ENCODE measurements around the gene MAEA. TPM values are rescaled to one million over a fixed set of nuclear protein-coding genes. Genes with fewer than 3 reads are reported as not detected.

MAEA gene
- polyA plus RNA-seq, 3 donors = 34.3 to 83.5 (median 37.7) TPM

DNA sequence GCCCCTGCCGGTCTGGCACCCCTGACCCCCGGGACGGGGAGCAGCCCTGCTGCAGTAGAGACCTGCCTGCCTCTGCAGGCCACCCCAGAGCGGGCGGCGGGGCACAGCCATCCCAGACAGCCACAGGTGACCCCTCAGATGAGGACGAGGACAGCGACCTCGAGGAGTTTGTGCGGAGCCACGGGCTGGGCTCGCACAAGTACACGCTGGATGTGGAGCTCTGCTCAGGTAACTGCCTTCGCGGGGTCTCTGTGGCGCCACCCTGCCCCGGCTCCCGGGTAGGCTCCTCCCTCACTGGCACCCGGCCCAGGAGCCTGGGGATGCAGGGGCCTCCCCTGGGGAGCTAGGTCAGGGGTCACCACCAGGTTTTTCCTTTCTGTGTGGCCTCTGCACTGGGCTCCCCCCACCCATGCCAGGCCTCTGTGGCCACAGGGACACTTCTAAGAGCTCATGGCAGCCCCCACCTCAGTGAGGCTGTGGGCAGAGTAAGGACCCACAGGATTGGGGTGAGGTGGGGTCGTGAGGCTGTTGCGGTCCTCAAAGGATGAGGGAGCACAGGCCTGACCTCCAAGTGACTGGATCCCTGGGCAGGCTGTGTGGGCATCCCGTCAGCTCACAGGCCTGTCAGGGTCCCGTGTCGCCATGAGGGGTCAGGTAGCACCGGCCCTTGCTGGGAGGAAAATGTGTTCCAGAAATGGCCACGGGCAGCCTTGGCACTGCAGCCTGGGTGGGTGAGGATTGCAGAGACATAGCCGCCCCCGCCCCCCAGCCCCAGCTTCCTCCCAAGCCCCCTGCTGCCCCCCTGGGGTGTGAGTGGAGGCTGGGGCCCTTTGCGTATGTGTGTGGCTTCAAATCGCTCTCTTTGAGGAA is 63.7 kb downstream of the MAEA start:
- H3K27ac Mint-ChIP-seq = no peak overlapping the region
- Histone ChIP-seq H3K4me1 (ENCODE audit: control insufficient read depth in 1 of 2, insufficient read depth in 2 of 2, low read length in 2 of 2) (peaks cover 4 to 5% of the 10 kb centered on the region in 2 donors), H3K9ac (ENCODE audit: insufficient read depth, low read length, poor library complexity, severe bottlenecking) (no peak overlapping the region), H4K20me1 (ENCODE audit: insufficient read depth, low read length) (no peaks in the 10 kb centered on the region), H3K27me3 (ENCODE audit: control insufficient read depth in 2 of 2, insufficient read depth in 2 of 2, low read length in 2 of 2) (no peaks in the 10 kb centered on the region), H3K27ac (ENCODE audit: low read depth in 1 of 2, low read length in 2 of 2) (no peak overlapping the region), H3K9me3 (replicated peaks in 1 of 2; ENCODE audit: control insufficient read depth in 1 of 2, insufficient read depth in 1 of 2, low read length in 2 of 2) (no peaks in the 10 kb centered on the region), H3K36me3 (replicated peaks in 1 of 2; ENCODE audit: control insufficient read depth in 1 of 2, insufficient read depth in 2 of 2, low read length in 2 of 2) (peaks cover 61 to 71% of the 10 kb centered on the region in 2 donors), H3K79me2 (ENCODE audit: insufficient read depth, low read length) (peaks cover 19% of the 10 kb centered on the region), H2AFZ (ENCODE audit: insufficient read depth, low read depth, low read length, poor library complexity, severe bottlenecking) (no peak overlapping the region), H3K4me2 (replicated peaks; ENCODE audit: extremely low read depth, low read length, poor library complexity, severe bottlenecking) (no peak overlapping the region), H3K4me3 (replicated peaks in 1 of 3; ENCODE audit: low read depth in 2 of 3, low read length in 3 of 3) (no peak overlapping the region)
- WGBS (ENCODE audit: insufficient coverage) = 95% methylated on average over 23 of the region's 30 CpGs
- no peak for DNase-seq
- no peaks in the 10 kb centered on the region for H3K9me3 Mint-ChIP-seq
- peaks cover 41 to 82% of the 10 kb centered on the region in 2 donors for H3K36me3 Mint-ChIP-seq
- TF ChIP-seq, protein P1, sequence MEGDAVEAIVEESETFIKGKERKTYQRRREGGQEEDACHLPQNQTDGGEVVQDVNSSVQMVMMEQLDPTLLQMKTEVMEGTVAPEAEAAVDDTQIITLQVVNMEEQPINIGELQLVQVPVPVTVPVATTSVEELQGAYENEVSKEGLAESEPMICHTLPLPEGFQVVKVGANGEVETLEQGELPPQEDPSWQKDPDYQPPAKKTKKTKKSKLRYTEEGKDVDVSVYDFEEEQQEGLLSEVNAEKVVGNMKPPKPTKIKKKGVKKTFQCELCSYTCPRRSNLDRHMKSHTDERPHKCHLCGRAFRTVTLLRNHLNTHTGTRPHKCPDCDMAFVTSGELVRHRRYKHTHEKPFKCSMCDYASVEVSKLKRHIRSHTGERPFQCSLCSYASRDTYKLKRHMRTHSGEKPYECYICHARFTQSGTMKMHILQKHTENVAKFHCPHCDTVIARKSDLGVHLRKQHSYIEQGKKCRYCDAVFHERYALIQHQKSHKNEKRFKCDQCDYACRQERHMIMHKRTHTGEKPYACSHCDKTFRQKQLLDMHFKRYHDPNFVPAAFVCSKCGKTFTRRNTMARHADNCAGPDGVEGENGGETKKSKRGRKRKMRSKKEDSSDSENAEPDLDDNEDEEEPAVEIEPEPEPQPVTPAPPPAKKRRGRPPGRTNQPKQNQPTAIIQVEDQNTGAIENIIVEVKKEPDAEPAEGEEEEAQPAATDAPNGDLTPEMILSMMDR (IDR thresholded peaks at IDR 0.05) = no peak
- H3K4me1 Mint-ChIP-seq = peaks cover 11% of the 10 kb centered on the region
- no peak overlapping the region for H3K4me3 Mint-ChIP-seq
- intact Hi-C loops (cut with micrococcal nuclease) = no loop called here
- peaks cover 0 to 2% (median 0%) of the 10 kb centered on the region in 3 donors for H3K27me3 Mint-ChIP-seq (ENCODE audit: low read depth in 3 of 3)

DNA sequence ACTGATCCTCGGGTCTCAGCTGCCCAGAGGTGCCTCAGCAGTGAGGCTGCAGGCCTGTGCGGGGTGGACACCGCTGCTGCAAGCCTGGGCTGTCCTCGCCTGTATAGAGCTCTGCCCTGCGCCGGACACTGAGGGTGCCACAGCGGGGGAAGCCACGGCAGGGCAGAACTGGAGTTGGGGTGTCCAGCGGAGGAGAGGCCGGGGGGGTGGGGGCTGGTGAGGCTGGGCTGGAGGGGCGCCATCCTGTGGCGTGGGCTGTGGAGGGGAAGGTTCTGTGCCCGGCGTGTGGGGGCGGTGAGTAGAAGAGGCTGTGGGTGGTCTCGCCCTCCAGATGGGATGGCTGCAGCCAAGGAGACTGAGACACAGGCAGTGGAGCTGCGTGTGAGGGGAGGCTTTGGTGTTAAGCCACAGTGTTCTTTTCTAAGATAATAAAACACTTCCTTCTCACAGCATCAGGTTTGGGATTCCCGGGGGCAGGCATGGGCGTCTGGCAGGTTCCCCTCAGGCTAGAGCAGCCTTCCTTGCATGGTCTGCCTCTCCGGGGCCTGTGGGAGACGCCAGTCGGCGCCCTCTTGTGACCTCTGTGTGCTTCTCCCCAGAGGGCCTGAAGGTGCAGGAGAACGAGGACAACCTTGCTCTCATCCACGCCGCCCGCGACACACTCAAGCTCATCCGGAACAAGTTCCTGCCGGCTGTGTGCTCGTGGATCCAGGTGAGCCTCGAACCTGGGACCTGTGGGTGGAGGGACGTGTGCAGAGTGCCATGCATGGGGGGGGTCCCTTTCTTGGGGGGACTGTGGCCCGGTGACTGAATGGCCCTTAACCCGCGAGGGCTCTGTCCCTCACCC is 64.7 kb downstream of the MAEA start:
- WGBS (ENCODE audit: insufficient coverage) = 95% methylated on average over 30 of the region's 36 CpGs
- Mint-ChIP-seq H3K4me3 (no peak overlapping the region), H3K27me3 (ENCODE audit: low read depth in 3 of 3) (peaks cover 0 to 1% (median 0%) of the 10 kb centered on the region in 3 donors), H3K27ac (no peak overlapping the region), H3K36me3 (peaks cover 42 to 82% of the 10 kb centered on the region in 2 donors), H3K4me1 (peaks cover 4% of the 10 kb centered on the region), H3K9me3 (no peaks in the 10 kb centered on the region)
- Histone ChIP-seq H3K36me3 (replicated peaks in 1 of 2; ENCODE audit: control insufficient read depth in 1 of 2, insufficient read depth in 2 of 2, low read length in 2 of 2) (peaks cover 66 to 76% of the 10 kb centered on the region in 2 donors), H3K79me2 (ENCODE audit: insufficient read depth, low read length) (peaks cover 9% of the 10 kb centered on the region), H3K27me3 (ENCODE audit: control insufficient read depth in 2 of 2, insufficient read depth in 2 of 2, low read length in 2 of 2) (no peaks in the 10 kb centered on the region), H3K4me1 (ENCODE audit: control insufficient read depth in 1 of 2, insufficient read depth in 2 of 2, low read length in 2 of 2) (no peaks in the 10 kb centered on the region), H3K4me3 (replicated peaks in 1 of 3; ENCODE audit: low read depth in 2 of 3, low read length in 3 of 3) (no peak overlapping the region), H3K4me2 (replicated peaks; ENCODE audit: extremely low read depth, low read length, poor library complexity, severe bottlenecking) (no peak overlapping the region), H3K27ac (ENCODE audit: low read depth in 1 of 2, low read length in 2 of 2) (no peak overlapping the region), H2AFZ (ENCODE audit: insufficient read depth, low read depth, low read length, poor library complexity, severe bottlenecking) (no peak overlapping the region), H4K20me1 (ENCODE audit: insufficient read depth, low read length) (no peaks in the 10 kb centered on the region), H3K9ac (ENCODE audit: insufficient read depth, low read length, poor library complexity, severe bottlenecking) (no peak overlapping the region), H3K9me3 (replicated peaks in 1 of 2; ENCODE audit: control insufficient read depth in 1 of 2, insufficient read depth in 1 of 2, low read length in 2 of 2) (no peaks in the 10 kb centered on the region)
- intact Hi-C loops (cut with micrococcal nuclease) = no loop called here
- no peak for DNase-seq
- TF ChIP-seq, protein P1 (IDR thresholded peaks at IDR 0.05) = no peak
